Measurements from ENCODE around the gene SNCAIP.
"Not testable (repeated sequence)": the region's sequence is repeated elsewhere in the genome, so short reads cannot be mapped to it uniquely, and the experiment has no call there.

The SNCAIP gene

DNA sequence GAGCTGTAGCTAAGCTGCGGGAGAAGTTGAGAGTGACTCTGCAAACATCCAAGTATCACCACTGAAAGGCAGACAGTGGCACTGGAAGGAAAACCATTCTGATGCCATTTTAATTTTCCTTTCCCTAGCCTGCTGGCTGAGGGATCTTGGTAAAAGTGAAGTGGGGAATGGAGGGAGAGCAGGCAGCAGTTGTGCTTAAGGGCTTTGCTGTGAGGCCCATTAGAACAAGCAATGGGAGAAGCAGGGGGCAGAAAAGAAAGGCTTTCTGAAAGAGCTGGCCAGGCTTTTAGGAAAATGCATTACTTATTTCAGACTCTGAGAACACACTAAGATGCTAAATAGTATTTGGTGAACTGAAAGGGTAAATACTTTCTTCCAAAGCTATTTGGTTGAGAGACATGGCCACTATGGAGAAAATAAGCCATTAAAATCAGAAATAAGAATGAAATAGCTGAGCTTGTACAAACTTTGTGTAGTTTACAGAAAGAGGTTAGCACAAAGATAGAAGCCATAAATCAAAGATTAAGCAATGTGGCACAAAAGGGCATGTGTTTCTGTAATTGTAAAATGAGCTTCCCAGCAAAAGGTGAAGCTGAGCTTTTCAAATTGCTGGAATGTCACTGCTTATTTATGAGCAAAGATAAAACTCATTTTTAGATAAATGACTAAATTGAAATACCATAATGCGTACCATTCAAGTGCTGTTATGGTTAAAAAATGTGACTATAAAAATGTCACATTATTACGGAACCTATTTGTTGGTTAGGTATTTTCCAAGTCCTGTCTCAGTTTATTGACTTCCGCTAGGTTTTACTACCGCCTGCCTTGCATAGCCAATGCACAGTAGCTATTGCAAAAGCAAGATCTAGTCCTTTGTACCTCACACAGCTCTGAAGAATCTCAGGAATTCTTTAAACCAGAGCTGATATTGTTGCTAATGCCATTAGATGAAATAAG lies 20.8 kb downstream of the SNCAIP start:
- DNase-seq: no peak
- no peak overlapping the region for H3K4me3 Mint-ChIP-seq
- no peaks in the 10 kb centered on the region for H3K9me3 Mint-ChIP-seq
- H3K4me1 Mint-ChIP-seq: no peaks in the 10 kb centered on the region
- H3K36me3 Mint-ChIP-seq (ENCODE audit: low read depth): no peaks in the 10 kb centered on the region
- ATAC-seq: no peak
- no peaks in the 10 kb centered on the region for H3K27me3 Mint-ChIP-seq
- no peak overlapping the region for H3K27ac Mint-ChIP-seq

DNA sequence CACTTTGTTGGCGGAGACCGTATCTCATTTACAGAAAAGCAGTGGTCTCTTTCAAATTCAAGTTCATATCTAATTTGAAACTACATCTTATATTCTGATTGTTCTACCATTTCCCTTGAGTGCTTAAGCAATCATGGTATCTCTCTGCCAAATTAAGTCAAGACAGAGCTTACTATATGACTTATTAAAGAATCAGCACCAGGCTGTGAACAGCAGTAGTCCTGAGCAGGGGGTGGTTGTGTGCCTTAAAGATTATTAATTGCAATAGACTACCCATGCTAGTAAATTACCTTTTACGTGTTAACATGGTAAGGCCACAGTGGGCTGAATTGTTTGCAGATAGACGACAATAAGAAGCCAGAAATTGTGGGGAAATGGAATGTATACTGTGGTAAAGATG lies 21.5 kb downstream of the SNCAIP start:
- no peaks in the 10 kb centered on the region for H3K36me3 Mint-ChIP-seq (ENCODE audit: low read depth)
- ATAC-seq: no peak
- H3K9me3 Mint-ChIP-seq: no peaks in the 10 kb centered on the region
- H3K4me3 Mint-ChIP-seq: no peak overlapping the region
- no peak for DNase-seq
- no peaks in the 10 kb centered on the region for H3K27me3 Mint-ChIP-seq
- no peaks in the 10 kb centered on the region for H3K4me1 Mint-ChIP-seq
- H3K27ac Mint-ChIP-seq: no peak overlapping the region

- ATAC-seq (no peak), DNase-seq (no peak)
- no peaks in the 10 kb centered on the region for H3K4me1 Mint-ChIP-seq
- no peak overlapping the region for H3K4me3 Mint-ChIP-seq
- no peak overlapping the region for H3K27ac Mint-ChIP-seq
- no peaks in the 10 kb centered on the region for H3K9me3 Mint-ChIP-seq
- no peaks in the 10 kb centered on the region for H3K27me3 Mint-ChIP-seq
- H3K36me3 Mint-ChIP-seq (ENCODE audit: low read depth): no peaks in the 10 kb centered on the region
These were observed 27.6 kb downstream of the SNCAIP start for GRCh38 chr5:122339591-122339990.

- no peaks in the 10 kb centered on the region for H3K4me1 Mint-ChIP-seq
- no peaks in the 10 kb centered on the region for H3K9me3 Mint-ChIP-seq
- H3K4me3 Mint-ChIP-seq: no peak overlapping the region
- H3K27ac Mint-ChIP-seq: no peak overlapping the region
- ATAC-seq (no peak), DNase-seq (no peak)
- H3K36me3 Mint-ChIP-seq (ENCODE audit: low read depth): no peaks in the 10 kb centered on the region
- H3K27me3 Mint-ChIP-seq: no peaks in the 10 kb centered on the region
These were observed 29.1 kb downstream of the SNCAIP start for GRCh38 chr5:122341087-122341486.

DNA sequence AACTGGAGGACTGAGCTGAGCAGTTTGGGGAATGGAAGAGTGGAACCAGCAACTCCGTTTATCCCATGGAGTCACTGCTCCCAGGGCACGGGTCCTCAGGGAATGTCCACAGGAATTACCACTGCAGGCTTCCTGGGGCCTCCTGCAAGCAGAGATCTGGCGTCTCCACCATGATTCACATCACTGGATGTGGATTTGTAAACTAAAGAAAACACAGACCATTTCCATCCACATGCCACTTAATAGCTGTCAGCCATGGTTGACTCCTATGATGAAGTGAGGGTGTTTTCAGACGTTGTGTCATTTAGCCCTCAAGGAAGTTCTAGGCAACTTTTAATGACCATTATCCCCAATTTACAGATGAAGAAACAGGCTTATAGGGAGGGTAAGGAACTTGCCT lies 30.2 kb downstream of the SNCAIP start:
- Mint-ChIP-seq H3K27ac (no peak overlapping the region), H3K27me3 (no peaks in the 10 kb centered on the region), H3K4me3 (no peak overlapping the region), H3K4me1 (no peaks in the 10 kb centered on the region), H3K9me3 (no peaks in the 10 kb centered on the region), H3K36me3 (ENCODE audit: low read depth) (no peaks in the 10 kb centered on the region)
- ATAC-seq (no peak), DNase-seq (no peak)

- H3K4me1 Mint-ChIP-seq: no peaks in the 10 kb centered on the region
- no peak overlapping the region for H3K4me3 Mint-ChIP-seq
- no peak for DNase-seq
- no peak overlapping the region for H3K27ac Mint-ChIP-seq
- H3K36me3 Mint-ChIP-seq (ENCODE audit: low read depth): no peaks in the 10 kb centered on the region
- peaks cover 3% of the 10 kb centered on the region for H3K9me3 Mint-ChIP-seq
- no peaks in the 10 kb centered on the region for H3K27me3 Mint-ChIP-seq
- no peak for ATAC-seq
These were observed 35.0 kb downstream of the SNCAIP start for GRCh38 chr5:122346897-122347581.

GRCh38 chr5:122350496-122350895 lies 38.5 kb downstream of the SNCAIP start:
- ATAC-seq (no peak), DNase-seq (no peak)
- Mint-ChIP-seq H3K36me3 (ENCODE audit: low read depth) (no peaks in the 10 kb centered on the region), H3K4me1 (no peaks in the 10 kb centered on the region), H3K27me3 (no peaks in the 10 kb centered on the region), H3K27ac (no peak overlapping the region), H3K9me3 (peaks cover 3% of the 10 kb centered on the region), H3K4me3 (no peak overlapping the region)

DNA sequence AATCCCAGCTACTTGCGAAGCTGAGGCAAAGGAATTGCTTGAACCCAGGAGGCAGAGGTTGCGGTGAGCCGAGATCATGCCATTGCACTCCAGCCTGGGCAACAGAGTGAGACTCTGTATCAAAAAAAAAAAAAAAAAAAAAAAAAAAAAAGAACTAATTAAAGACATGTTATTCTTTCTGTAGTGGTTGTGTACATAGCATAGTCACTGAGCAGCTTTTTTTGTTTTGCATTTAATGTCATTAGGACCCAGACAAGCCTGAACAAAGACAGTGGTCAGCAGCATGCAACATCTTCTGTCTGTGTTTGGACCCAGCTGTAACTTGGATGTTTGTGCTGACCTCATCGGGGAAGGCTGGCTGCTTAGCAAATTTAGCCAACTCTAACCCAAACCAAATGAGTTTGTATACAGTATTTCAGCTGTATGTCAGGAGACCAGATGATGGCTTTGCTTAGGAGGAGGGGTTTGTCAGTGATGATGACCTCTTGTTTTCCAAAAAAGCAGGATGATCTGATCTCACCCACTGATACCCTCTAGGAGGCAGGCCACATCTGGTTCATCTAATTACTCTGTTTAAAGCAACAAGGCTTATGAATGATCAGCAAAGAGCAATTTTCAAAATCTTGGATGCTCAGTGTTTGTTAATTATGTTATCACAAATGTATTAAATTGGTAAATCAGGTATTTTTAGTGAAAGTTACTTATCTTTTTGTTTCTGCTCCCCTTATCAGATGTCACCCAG lies 39.5 kb downstream of the SNCAIP start:
- H3K27me3 Mint-ChIP-seq: no peaks in the 10 kb centered on the region
- ATAC-seq (no peak), DNase-seq (no peak)
- H3K4me3 Mint-ChIP-seq: no peak overlapping the region
- H3K9me3 Mint-ChIP-seq: peaks cover 3% of the 10 kb centered on the region
- H3K36me3 Mint-ChIP-seq (ENCODE audit: low read depth): no peaks in the 10 kb centered on the region
- no peaks in the 10 kb centered on the region for H3K4me1 Mint-ChIP-seq
- no peak overlapping the region for H3K27ac Mint-ChIP-seq

DNA sequence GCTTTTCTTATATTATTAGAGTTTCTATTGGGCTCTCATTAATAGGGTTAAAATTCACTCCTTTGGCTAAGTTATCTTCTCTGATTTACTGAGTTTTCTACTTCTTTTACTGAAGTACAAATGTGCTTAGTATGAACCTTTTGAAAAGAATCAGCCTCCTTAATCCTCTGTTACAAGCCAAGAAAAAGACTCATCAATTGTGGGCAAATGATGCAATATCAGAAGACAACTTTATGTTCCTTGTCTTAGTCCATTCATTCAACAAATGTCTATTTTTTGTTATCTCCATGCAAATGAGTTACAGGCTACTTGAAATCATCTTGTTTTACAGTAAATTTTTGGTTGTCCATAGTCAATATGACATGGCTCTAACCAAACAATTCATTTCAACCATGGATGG lies 40.3 kb downstream of the SNCAIP start:
- ATAC-seq: no peak
- no peak for DNase-seq
- peaks cover 3% of the 10 kb centered on the region for H3K9me3 Mint-ChIP-seq
- H3K36me3 Mint-ChIP-seq (ENCODE audit: low read depth): no peaks in the 10 kb centered on the region
- no peak overlapping the region for H3K27ac Mint-ChIP-seq
- H3K27me3 Mint-ChIP-seq: no peaks in the 10 kb centered on the region
- no peak overlapping the region for H3K4me3 Mint-ChIP-seq
- no peaks in the 10 kb centered on the region for H3K4me1 Mint-ChIP-seq

GRCh38 chr5:122353361-122353760 lies 41.3 kb downstream of the SNCAIP start:
- H3K9me3 Mint-ChIP-seq; H3K27ac Mint-ChIP-seq; H3K27me3 Mint-ChIP-seq; H3K4me3 Mint-ChIP-seq; H3K36me3 Mint-ChIP-seq (ENCODE audit: low read depth); H3K4me1 Mint-ChIP-seq; DNase-seq; ATAC-seq: not testable (repeated sequence)

DNA sequence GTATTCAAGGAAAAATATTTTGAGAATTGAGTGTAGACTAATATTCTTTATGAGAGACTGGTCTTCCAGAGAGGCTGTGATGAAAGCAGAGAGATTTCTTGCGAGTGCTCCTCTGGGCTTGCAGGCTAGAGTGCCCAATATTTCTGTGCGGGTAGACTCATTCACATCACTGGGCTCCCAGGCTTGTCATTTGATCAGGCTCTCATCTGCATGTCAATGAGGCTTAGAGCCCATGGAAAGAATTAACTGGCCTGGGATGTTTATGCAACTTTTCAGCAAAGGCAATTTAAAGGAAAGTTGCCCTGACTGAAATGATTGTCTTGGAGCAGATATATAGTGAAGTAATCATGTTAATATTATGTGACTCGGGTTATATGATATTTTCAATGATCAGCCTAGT lies 42.3 kb downstream of the SNCAIP start:
- Mint-ChIP-seq H3K27ac (no peak overlapping the region), H3K36me3 (ENCODE audit: low read depth) (no peaks in the 10 kb centered on the region), H3K4me1 (no peaks in the 10 kb centered on the region), H3K4me3 (no peak overlapping the region), H3K27me3 (no peaks in the 10 kb centered on the region), H3K9me3 (no peaks in the 10 kb centered on the region)
- ATAC-seq: no peak
- no peak for DNase-seq

- DNase-seq (no peak), ATAC-seq (no peak)
- Mint-ChIP-seq H3K27ac (no peak overlapping the region), H3K36me3 (ENCODE audit: low read depth) (no peaks in the 10 kb centered on the region), H3K9me3 (no peaks in the 10 kb centered on the region), H3K27me3 (no peaks in the 10 kb centered on the region), H3K4me1 (no peaks in the 10 kb centered on the region), H3K4me3 (no peak overlapping the region)
These were observed 43.3 kb downstream of the SNCAIP start for GRCh38 chr5:122355324-122355723.

DNA sequence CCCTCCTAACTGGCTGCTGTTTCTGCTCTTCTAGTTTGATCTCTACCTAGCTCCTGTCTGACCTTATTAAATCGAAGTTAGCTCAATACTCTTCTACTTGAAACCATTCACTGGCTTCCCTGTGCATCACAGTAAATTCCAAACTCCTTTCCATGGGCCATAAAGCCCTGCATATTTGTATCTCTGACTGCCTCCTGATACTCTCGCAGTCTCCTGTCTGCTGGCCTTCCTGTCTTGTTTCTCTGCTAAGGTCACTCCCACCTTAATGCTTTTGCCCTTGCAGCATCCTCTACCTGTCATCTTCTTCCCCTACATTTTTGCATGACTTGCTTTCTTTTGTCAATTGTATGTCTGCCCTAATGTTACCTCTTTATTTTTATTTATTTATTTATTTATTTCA lies 44.8 kb downstream of the SNCAIP start:
- H3K4me1 Mint-ChIP-seq: no peaks in the 10 kb centered on the region
- H3K27me3 Mint-ChIP-seq: no peaks in the 10 kb centered on the region
- DNase-seq: no peak
- no peak for ATAC-seq
- no peaks in the 10 kb centered on the region for H3K36me3 Mint-ChIP-seq (ENCODE audit: low read depth)
- no peak overlapping the region for H3K4me3 Mint-ChIP-seq
- H3K27ac Mint-ChIP-seq: no peak overlapping the region
- H3K9me3 Mint-ChIP-seq: no peaks in the 10 kb centered on the region

- H3K36me3 Mint-ChIP-seq (ENCODE audit: low read depth): no peaks in the 10 kb centered on the region
- H3K27me3 Mint-ChIP-seq: no peaks in the 10 kb centered on the region
- H3K27ac Mint-ChIP-seq: no peak overlapping the region
- no peak overlapping the region for H3K4me3 Mint-ChIP-seq
- H3K9me3 Mint-ChIP-seq: no peaks in the 10 kb centered on the region
- no peak for DNase-seq
- no peaks in the 10 kb centered on the region for H3K4me1 Mint-ChIP-seq
- no peak for ATAC-seq
These were observed 46.4 kb downstream of the SNCAIP start for GRCh38 chr5:122358372-122358979.

All from activated naive CD8-positive, alpha-beta T cell treated with anti-CD3 and anti-CD28 coated beads, Interleukin-2, amount 50 U/mL, for 24 hours (primary cell).